Neutrophil (primary cell): Measurements from ENCODE around the gene SLX4IP.

ENCODE experiments used
- H3K27ac ChIP-seq: fragments of 200-600 bp; sonication (generic); 2 replicates; pipeline ENCODE4 v1.5.1; 2016; ENCODE audit warnings: mild to moderate bottlenecking, moderate library complexity
- H3K27me3 ChIP-seq: fragments of 200-600 bp; sonication (generic); 2 replicates; pipeline ENCODE4 v1.6.0; 2016; ENCODE audit warnings: mild to moderate bottlenecking
- H3K36me3 ChIP-seq: fragments of 200-600 bp; sonication (generic); 2 replicates; pipeline ENCODE4 v1.5.1; 2017
- H3K4me1 ChIP-seq, 2 experiments: fragments of 200-600 bp in 1 of 2; sonication (generic) in 1 of 2; 1 replicate in 1 of 2; 2 replicates in 1 of 2; pipeline versions ENCODE4 v1.5.1 to v1.6.1; 2013 to 2016; ENCODE audit warnings: low read depth in 1 of 2, low read length in 1 of 2, mild to moderate bottlenecking in 1 of 2, moderate library complexity in 1 of 2; ENCODE audit not compliant: control insufficient read depth in 1 of 2, insufficient read depth in 1 of 2
- H3K4me3 ChIP-seq, 2 experiments: fragments of 200-600 bp in 1 of 2; sonication (generic) in 1 of 2; 1 replicate in 1 of 2; 2 replicates in 1 of 2; pipeline ENCODE4 v1.5.1; 2013 to 2016; ENCODE audit warnings: low read depth in 1 of 2, low read length in 1 of 2, mild to moderate bottlenecking in 1 of 2, moderate library complexity in 1 of 2
- H3K9me3 ChIP-seq: fragments of 200-600 bp; sonication (generic); 2 replicates; pipeline ENCODE4 v1.5.1; 2016
- TF ChIP-seq, protein P1 (sequence below): fragments of 200-600 bp; sonication (generic); IDR thresholded peaks from 2 replicates; pipeline ENCODE4 v1.5.1; 2016; ENCODE audit warnings: antibody characterized with exemption

Gene SLX4IP

DNA sequence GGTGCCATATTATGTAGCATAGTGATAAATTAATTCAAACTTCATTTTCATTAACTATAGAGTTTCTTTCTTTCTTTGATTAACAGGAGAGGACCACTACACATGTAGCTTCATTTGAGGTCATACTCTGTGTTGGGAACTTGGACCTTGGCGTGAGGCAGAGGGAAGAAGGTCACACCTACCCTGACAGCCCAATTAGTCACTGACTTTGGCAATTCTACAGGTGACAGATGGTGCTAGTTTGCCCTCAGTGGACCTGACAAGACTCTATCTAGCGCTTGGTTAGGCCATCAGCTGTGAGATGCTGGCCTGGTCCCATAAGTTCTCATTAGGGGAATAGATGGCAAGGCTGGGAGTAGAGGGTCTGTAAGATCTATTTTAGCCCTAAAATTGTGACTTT, 14.2 kb downstream of the SLX4IP start:
- peaks cover 21 to 27% of the 10 kb centered on the region in 2 experiments for H3K4me1 ChIP-seq
- TF ChIP-seq, protein P1, sequence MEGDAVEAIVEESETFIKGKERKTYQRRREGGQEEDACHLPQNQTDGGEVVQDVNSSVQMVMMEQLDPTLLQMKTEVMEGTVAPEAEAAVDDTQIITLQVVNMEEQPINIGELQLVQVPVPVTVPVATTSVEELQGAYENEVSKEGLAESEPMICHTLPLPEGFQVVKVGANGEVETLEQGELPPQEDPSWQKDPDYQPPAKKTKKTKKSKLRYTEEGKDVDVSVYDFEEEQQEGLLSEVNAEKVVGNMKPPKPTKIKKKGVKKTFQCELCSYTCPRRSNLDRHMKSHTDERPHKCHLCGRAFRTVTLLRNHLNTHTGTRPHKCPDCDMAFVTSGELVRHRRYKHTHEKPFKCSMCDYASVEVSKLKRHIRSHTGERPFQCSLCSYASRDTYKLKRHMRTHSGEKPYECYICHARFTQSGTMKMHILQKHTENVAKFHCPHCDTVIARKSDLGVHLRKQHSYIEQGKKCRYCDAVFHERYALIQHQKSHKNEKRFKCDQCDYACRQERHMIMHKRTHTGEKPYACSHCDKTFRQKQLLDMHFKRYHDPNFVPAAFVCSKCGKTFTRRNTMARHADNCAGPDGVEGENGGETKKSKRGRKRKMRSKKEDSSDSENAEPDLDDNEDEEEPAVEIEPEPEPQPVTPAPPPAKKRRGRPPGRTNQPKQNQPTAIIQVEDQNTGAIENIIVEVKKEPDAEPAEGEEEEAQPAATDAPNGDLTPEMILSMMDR = no peak
- H3K27me3 ChIP-seq = no peaks in the 10 kb centered on the region
- no peak overlapping the region for H3K27ac ChIP-seq
- H3K9me3 ChIP-seq = no peaks in the 10 kb centered on the region
- H3K36me3 ChIP-seq = no peaks in the 10 kb centered on the region
- no peak overlapping the region for H3K4me3 ChIP-seq

DNA sequence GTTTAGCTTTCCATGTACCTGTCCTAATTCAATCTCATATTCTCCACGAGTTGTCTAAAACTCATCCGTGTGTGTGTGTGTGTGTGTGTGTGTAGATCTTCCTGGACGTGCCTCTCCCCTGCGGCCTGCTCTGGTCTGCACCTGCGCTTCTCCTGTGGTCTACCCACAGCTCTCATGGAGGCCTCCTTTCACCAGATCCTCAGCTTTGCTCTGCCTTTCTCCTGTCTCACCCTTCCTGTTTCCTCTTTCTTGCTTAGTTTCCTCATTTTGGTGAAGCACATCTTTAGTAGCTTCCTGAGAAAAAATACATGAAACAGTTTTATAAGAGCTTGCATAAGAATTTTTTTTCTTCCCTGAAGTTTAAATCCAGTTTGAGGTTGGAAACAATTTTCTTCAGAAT, 18.1 kb downstream of the SLX4IP start:
- peaks cover 24 to 25% of the 10 kb centered on the region in 2 experiments for H3K4me1 ChIP-seq
- H3K27ac ChIP-seq = peak overlapping the region; percentile 78
- H3K9me3 ChIP-seq = no peaks in the 10 kb centered on the region
- no peaks in the 10 kb centered on the region for H3K36me3 ChIP-seq
- TF ChIP-seq, protein P1 = no peak
- H3K4me3 ChIP-seq = peak overlapping the region; percentile 19 to 37
- H3K27me3 ChIP-seq = no peaks in the 10 kb centered on the region

DNA sequence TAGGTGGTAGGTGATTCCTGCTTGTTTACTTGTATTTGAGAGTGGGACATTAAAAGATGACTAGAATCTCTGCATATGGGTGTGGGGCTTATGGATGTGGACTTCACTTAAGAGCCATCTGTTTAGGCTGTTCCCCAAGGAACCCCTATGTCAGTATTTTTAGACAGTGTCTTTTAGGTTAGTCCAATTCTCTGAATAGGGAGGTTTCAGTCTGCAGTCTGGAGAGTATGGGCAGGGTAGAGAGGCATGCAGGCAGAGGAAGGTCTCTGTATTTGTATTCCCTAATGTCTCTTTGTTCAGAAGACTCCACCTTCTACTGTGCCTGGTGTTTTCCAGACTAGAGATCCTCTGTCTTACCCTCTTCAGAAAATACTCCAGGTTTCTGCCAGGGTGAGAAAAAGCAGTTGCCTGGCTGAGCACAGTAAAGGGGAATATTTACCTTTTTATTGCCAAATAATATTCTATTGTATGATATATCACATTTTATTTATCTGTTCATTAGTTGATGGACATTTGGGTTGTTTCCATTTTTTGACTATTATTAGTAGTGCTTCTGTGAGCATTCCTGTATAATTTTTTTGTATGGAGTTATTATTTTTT, 19.1 kb downstream of the SLX4IP start:
- Histone ChIP-seq H3K4me3 (no peak overlapping the region), H3K9me3 (no peaks in the 10 kb centered on the region), H3K27ac (peak overlapping the region; percentile 78), H3K4me1 (peaks cover 24 to 25% of the 10 kb centered on the region in 2 experiments), H3K36me3 (no peaks in the 10 kb centered on the region), H3K27me3 (no peaks in the 10 kb centered on the region)
- TF ChIP-seq, protein P1 = no peak

DNA sequence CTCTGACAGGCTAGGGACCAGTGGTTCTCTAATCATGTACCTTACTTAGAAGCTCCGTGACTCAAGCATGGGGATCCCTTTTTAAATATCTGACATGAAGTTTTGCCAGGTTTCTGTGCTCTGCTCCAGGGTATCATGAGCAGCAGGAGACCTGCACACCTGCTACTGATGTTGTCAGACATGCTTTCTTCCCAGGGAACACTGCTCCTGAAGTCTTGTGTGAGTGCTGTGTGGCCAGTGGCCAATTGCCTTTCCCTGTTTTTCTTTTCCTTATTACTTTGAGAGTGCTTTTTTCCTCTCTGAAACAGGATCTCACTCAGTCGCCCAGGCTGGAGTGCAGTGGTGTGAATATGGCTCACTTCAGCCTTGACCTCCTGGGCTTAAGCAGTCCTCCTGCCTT, 26.4 kb downstream of the SLX4IP start:
- Histone ChIP-seq H3K27ac (peak overlapping the region; percentile 71), H3K4me3 (no peak overlapping the region), H3K36me3 (no peaks in the 10 kb centered on the region), H3K9me3 (no peaks in the 10 kb centered on the region), H3K4me1 (peaks cover 36 to 41% of the 10 kb centered on the region in 2 experiments), H3K27me3 (no peaks in the 10 kb centered on the region)
- TF ChIP-seq, protein P1 = no peak

DNA sequence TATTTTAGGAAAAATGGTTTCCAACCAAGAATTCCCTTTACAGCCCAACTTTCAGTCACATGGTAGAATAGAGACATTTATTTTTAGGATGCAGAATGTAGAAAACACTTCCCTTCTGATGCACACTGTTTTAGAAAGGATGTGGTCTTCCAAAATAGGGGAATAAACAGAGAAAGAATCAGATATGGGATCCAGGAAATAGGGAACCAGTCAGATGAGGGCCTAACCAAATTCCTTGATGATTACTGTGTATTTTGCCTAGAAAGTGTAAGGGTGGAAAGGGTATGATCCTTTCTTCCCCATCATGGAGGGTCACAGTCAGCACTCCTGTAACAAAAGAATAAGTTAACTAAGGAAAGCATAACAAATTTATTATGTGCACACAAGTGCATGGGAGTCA, 27.4 kb downstream of the SLX4IP start:
- Histone ChIP-seq H3K27me3 (no peaks in the 10 kb centered on the region), H3K27ac (peak overlapping the region; percentile 71), H3K36me3 (no peaks in the 10 kb centered on the region), H3K9me3 (no peaks in the 10 kb centered on the region), H3K4me1 (peaks cover 36 to 41% of the 10 kb centered on the region in 2 experiments), H3K4me3 (no peak overlapping the region)
- TF ChIP-seq, protein P1 = no peak
